Glomerular visceral epithelial cell (primary cell): ENCODE data around the gene TNKS2.
"Not testable (repeated sequence)": the region's sequence is repeated elsewhere in the genome, so short reads cannot be mapped to it uniquely, and the experiment has no call there.

Experiments
- DNase-seq: peaks from one replicate; pipeline ENCODE4 v3.0.0-alpha.2; 2016; ENCODE audit errors: extremely low spot score

Gene TNKS2

DNA sequence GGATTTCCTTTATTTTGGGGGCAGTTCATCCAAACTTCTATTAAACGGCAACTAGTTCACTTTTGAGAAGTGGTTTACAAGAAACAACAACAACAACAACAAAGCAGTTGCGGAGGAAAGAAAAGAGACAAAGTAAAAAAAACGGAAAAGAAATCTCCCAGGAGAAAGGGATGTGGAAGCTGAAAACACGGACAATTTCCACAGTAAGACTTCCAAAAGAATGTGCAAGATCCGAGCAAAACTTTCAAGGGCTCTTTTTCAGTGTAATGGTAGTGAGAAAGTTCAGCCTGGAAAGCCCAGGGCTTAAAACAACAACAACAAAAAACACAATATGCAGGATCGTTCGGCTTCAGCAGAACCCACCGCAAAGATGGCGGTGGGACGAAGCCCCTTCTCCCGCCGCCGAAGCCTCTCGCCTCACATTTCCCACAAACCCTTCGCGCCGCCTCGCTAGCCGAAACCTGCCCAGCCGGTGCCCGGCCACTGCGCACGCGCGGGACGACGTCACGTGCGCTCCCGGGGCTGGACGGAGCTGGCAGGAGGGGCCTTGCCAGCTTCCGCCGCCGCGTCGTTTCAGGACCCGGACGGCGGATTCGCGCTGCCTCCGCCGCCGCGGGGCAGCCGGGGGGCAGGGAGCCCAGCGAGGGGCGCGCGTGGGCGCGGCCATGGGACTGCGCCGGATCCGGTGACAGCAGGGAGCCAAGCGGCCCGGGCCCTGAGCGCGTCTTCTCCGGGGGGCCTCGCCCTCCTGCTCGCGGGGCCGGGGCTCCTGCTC, at the start of gene TNKS2:
TNKS2 (plus strand) TSS at position 553 of the 775 bp plus-strand sequence. CDS start 265 bp downstream, outside the sequence.
- DNase-seq, result peak; percentile 96

DNA sequence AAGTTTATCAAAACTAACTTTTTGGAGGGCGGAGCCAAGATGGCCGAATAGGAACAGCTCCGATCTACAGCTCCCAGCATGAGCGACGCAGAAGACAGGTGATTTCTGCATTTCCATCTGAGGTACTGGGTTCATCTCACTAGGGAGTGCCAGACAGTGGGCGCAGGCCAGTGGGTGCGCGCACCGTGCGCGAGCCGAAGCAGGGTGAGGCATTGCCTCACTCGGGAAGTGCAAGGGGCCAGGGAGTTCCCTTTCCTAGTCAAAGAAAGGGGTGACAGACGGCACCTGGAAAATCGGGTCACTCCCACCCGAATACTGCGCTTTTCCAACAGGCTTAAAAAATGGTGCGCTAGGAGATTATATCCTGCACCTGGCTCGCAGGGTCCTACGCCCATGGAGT, 48.6 kb upstream of the TNKS2 start:
- not testable (repeated sequence) for DNase-seq

DNA sequence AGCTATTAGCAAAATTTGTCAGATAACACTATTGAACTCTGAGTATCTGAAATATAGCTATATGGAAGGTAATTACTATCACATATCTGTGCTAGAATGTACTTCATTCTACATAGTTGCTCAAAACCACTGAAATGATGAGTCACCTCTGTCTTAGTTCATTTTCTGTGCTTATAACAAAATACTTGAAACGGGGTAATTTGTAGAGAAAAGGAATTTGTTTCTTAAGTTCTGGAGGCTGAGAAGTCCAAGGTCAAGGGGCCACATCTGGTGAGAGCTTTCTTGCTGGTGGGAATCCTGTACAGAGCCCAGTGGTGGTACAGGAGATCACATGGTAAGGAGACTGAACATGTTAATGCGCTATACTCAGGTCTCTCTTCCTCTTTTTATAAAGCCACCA, 41.9 kb upstream of the TNKS2 start:
- DNase-seq, result peak; percentile 24

DNA sequence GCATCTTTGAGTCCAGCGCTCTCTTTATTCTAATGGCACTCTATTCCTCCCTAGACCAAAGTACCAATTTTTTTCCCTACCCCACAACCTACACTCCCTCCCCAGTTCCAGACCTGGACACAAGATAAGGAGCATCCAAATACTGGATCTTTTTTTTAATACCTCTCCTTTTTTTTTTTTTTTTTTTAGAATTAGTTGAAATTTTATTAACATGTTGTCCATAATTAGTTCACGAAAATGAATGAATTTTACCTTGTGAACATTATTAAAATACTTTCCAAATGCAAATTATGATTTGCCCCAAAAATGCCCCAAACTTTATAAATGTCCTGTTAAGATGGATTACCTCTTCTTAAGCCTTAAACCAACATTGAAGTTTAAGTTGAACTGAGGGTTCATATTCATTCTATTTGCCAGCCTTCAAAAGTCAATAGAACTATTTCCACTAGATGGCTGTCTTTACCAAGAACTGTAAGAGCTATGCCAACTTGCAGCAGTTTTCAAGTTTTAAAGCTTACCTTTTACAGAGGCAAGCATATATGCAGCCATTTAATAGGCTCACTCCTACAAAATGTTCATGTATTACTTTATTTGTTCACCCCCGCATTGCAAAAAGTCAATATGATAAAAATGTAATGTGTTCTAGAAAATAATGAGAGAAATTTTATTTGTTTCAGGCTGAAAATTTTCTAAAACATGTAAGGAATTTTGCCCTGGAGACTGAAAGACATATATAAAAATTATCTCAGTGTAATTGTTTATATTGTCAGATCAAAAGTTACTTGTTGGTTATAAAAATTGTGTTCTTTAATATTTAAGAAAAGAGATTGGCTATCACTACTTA, 39.7 kb upstream of the TNKS2 start:
- DNase-seq, result peak; percentile 53

DNA sequence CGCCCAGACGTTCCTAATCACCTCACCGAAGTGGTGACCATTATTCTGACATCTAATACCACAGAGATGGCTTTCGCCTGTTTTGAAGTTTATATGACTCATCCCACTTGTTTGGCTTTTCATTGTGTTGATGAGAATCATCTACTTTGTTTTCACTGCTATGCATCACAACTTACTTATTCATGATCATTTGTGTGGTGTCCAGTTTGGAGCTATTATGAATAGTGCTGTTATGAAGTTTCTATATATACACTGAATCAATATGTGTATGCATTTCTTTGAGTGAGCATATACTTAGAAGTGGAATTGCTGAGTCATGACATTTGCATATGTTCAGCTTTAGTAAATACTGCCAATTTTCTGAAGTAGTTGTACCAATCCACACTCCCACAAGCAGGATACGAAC, 38.6 kb upstream of the TNKS2 start:
- DNase-seq, result no peak

DNA sequence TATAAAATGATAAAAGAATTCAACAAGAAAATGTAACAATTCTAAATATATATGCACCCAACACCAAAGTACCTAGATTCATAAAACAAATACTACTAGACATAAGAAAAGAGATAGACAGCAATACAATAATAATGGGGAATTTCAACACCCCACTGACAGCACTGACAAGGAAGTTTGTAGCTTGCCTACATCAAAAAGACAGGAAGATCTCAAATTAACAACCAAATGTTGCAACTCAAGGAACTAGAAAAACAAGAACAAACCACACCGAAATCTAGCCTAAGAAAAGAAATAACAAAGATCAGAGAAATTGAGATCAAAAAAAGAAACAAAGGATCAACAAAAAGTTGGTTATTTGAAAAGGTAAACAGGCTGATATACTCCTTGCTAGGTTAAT, 36.5 kb upstream of the TNKS2 start:
- DNase-seq, result no peak

DNA sequence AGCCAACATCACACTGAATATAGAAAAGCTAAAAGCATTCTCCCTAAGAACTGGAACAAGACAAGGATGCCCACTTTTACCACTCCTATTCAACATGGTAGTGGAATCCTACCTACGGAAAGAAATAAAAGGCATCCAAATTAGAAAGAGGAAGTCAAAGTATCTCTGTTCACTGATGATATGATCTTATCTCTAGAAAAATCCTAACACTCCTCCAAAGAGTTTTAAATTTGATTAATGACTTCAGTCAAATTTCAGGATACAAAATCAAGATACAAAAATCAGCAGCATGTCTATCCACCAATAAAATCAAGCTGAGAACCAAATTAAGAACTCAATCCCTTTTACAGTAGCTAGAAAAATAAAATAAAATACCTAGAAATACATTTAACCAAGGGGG, 35.3 kb upstream of the TNKS2 start:
- no peak for DNase-seq

DNA sequence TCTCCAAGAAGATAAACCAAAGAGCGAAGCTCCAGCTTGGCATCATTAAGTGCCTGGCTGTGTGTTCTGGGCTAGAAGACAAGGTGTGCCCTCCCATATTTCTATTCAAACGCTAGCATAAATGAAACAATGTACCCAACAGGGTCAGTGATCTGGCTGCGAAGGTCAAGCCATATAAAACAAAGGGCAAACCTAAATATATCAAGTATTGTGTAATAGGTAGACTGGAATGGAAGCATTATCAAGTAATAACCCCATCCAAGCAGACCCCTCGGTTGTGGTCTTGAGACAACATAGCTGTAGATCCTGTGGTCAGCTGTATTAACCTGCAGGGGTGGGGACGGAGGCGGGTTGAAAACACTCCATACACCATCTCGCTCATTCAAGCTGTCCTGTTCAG, 31.6 kb upstream of the TNKS2 start:
- no peak for DNase-seq

DNA sequence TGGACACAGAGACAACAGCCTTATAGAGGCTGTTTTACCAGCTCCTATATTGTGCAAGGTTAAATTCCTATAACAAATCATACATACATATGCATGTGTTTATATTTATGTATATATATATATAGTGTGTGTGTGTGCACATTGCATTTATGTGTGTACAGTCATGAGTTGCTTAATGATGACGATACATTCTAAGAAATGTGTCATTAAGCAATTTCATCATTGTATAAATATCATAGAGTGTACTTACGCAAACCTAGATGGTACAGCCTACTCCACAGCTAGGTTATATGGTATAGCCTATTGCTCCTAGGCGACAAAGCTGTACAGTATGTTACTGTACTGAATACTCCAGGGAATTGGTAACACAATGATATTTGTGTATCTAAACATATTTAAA, 30.1 kb upstream of the TNKS2 start:
- DNase-seq, result no peak

DNA sequence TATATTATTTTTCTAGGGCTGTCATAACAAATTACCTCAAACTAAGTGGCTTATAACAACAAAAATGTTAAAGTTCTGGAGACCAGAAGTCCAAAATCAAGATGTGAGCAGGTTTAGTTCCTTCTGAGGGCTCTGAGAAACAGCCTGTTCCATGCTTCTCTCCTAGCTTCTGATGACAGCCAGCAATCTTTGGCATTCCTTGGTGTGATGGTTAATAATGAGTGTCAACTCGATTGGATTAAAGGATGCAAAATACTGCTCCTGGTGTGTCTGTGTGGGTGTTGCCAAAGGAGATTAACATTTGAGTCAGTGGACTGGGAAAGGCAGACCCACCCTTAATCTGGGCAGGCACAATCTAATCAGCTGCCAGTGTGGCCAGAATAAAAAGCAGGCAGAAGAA, 26.3 kb upstream of the TNKS2 start:
- no peak for DNase-seq

DNA sequence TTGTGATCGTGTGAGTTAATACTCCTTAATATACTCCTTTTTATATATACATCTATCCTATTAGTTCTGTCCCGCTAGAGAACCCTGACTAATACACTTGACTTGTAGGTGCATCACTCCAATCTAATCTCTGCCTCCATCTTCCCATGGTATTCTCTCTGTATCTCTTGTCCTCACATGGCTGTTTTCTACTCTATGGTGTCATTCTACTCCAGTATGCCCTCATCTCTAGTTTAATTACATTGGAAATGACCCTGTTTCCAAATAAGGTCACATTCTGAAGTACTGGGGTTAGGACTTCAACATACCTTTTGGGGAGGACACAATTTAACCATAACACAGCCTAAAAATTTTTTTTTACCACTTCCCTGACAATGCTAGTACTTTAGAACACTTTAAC, 25.8 kb upstream of the TNKS2 start:
- no peak for DNase-seq

DNA sequence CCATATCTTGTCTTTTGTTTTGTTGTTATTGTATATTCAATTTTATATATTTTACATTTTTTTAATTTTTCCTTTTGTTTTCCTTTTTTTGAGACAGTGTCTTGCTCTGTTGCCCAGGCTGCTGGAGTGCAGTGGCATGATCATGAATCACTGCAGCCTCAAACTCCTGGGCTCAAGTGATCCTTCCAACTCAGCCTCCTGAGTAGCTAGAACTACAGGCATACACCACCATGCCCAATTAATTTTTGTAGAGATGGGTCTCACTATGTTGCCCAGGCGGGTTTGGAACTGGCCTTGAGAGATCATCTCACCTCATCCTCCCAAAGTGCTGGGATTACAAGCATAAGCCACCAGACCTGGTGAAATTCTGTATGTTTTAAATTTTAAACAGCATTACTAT, 25.4 kb upstream of the TNKS2 start:
- no peak for DNase-seq

DNA sequence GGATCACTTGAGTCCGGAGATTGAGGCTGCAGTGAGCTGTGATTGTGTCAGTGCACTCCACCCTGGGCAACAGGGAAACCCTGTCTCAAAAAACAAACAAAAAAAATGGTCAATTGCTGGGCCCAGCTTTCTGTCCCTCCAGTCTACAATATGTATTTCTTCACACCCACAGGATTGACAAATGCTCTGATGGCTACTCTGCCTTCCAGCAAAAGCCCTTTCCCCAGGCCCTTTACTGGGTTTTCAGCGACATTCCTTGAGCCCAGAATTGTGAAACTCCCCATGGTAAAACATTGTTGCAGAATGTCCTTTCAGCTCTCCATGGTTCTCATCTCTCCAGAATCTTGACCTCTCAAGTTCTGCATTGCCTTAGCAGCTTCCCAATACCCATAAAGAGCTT, 23.7 kb upstream of the TNKS2 start:
- no peak for DNase-seq

DNA sequence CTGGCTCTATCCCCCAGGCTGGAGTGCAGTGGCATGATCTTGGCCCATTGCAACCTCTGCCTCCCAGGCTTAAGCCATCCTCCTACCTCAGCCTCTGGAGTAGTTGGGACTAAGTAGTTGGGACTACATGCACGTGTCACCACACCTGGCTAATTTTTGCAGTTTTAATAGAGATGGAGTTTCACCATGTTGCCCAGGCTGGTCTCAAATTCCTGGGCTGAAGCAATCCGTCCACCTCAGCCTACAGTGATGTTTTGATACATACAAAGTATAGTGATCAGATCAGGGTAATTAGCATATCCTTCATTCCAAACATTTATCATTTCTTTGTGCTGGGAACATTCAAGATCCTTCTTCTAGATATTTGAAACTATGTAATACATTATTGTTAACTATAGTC, 22.5 kb upstream of the TNKS2 start:
- DNase-seq, result no peak

DNA sequence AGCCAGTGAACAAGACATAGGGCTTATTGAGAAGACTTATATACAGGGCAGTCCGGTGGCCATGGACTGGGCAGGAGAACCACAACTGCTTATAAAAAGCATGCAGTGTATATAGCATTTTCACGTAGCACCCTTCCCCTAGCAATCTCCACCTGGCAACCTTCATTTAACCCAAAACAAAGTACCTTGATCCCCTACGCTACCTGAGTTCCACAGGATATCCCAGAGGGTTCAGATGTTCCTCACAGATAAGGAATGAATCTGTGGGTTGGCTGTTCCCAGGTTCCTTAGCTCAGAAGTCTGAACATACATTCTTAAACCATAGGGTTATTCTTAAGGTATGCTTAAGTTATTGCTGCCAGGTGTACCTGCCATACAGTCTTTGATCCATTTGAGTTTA, 22.0 kb upstream of the TNKS2 start:
- no peak for DNase-seq

DNA sequence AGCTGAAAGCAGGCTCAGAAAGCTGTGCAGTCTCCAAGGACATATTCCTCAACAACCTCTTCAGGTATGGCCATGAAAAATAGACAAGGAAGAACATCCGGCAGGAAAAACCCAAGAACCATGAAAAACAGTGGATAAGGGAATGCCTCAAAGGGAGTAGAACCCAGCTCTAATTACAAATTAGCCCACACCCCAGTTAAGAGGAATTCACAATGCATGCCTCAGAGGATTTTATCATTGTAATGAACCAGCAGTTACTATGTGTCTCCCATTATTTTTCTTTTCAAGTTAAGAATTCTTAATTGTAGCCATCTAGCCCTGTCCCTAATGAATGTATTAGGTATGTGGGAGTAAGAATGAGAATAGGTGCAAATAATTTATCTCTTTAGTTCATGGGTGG, 19.7 kb upstream of the TNKS2 start:
- no peak for DNase-seq

DNA sequence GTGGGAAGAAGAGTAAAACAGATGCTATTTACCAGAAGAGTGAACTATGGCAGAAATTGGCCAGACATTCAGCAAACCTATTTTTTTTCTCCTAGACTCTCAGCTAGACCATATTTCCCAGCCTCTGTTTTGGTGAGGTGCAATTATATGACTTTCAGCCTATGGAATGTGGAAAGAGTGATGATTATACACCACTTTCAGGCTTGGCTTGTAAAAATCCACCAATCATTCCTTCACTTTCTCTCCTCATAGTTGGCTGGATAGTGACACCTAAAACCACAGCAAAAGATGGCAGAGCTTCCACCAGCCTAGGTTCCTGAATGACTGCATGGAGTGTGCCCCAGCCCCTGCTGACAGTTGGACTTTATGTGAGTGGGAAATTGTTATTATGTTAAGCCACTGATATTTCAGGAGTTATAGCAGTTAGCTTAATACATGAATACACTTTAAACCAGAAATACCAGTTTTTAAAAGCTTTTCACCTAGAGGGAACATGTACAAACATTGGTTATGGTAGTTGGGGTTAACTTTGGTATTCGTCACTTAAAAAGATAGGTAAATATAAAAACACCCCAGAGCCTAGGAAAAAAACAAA, 19.1 kb upstream of the TNKS2 start:
- DNase-seq, result peak; percentile 11

DNA sequence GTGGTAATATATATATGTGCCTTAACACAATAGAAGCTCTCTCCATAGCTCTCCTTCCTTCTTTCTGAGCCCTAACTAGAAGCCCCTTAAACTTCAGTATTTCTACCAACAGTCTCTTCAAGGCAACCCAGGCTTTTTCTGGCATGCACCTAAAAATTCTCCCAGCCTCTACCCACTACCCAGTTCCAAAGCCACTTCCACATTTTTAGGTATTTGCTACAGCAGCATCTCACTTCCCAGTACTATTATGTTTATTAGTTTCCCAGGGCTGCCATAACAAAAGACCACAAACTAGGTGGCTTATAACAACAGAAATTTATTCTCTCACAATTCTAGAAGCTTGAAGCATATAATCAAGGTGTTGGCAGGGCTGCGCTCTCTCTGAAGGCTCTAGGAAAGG, 15.7 kb upstream of the TNKS2 start:
- no peak for DNase-seq

DNA sequence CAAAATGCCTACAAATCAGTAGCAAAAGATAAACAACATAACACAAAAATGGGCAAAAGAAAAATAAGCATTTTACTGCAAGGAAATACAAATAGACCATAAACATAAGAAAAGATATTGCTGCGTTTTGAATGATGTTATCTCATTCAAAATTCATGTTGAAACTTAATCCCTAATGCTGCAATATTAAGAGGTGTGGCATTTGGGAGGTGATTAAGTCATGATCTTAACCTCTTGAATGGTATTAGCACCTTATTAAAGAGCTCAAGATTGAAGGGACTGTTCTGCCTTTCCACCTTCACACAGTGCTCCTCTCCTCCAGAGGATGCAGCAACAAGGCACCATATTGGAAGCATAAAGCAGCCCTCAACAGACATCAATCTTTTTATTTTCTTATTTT, 12.4 kb upstream of the TNKS2 start:
- no peak for DNase-seq

DNA sequence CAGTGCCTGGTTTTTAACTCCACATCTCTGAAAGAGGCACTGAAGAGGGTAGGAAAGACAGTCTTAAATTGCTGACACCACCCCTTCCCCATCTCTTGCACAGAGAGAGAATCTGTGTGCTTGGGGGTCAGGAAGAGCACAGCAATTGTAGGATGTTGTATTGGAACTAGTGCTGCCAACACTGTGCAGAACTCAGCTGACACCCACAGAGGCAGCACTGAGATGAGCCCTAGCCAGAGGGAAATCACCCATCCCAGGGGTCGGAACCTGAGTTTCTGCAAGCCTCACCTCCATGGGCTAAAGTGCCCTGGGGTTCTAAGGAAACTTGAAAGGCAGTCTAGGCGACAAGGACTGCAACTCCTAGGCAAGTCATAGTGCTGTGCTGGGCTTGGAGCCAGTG, 11.0 kb upstream of the TNKS2 start:
- no peak for DNase-seq

DNA sequence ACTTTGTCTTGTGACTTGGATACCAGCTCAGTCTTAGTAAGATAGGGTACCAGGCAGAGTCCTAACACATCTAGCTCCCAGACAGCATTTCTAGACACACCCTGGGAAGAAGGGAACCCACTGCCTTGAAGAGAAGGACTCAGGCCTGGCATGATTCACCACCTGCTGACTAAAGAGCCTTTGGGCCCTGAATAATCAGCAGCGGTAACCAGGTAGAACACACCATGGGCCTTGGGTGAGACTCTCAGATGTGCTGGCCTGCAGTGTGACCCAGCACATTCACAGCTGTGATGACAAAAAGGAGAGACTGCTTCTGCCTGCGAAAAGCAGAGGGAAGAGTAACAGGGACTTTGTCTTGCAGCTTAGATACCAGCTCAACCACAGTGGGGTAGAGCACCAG, 10.4 kb upstream of the TNKS2 start:
- no peak for DNase-seq

DNA sequence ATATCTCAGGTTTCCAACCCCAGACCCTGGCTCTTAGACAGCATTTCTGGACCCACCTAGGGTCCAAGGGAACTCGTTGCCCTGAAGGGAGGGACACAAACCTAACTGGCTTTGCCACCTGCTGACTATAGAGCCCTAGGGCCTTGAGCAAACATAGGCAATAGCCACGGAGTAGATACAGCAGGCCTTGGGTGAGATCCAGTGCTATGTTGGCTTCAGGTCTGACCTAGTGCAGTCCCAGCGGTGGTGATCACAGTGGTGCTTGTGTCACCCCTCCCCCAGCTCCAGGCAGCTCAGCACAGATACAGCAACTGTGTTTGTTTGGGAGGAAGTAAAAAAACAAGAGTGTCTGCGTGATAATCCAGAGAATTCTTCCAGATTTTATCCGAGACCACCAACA, 9.7 kb upstream of the TNKS2 start:
- no peak for DNase-seq
